ENCODE results near the gene ACSM4.
"Not testable (repeated sequence)": the region's sequence is repeated elsewhere in the genome, so short reads cannot be mapped to it uniquely, and the experiment has no call there.

Gene ACSM4, protein sequence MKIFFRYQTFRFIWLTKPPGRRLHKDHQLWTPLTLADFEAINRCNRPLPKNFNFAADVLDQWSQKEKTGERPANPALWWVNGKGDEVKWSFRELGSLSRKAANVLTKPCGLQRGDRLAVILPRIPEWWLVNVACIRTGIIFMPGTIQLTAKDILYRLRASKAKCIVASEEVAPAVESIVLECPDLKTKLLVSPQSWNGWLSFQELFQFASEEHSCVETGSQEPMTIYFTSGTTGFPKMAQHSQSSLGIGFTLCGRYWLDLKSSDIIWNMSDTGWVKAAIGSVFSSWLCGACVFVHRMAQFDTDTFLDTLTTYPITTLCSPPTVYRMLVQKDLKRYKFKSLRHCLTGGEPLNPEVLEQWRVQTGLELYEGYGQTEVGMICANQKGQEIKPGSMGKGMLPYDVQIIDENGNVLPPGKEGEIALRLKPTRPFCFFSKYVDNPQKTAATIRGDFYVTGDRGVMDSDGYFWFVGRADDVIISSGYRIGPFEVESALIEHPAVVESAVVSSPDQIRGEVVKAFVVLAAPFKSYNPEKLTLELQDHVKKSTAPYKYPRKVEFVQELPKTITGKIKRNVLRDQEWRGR

DNA sequence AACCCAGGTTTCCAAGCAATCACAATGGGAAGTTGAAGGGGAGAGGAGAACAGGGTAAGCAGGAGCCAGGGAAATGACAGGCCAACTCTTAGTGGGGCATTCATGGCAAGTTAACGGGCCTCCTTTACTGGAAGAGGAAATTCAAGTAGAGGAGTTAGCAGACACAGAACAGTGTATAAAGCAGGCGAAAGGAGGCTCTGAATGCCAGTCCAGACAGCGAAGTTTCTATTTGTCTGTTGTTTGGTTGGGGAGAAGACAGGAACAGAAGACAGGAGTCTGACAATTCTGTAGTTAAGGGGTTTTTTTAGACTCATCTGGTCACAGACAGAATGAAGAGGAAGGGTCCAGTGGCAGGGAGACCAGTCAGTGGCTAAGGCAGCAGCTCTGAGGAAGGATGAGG is at the start of gene ACSM4:
Gene ACSM4 (plus strand): TSS at position 301 of the 400 bp plus-strand sequence. CDS start 260 bp downstream, outside the sequence.
- no peak for TF ChIP-seq ZNF274 (IDR thresholded peaks at IDR 0.05; ENCODE audit: low read depth, low read length)
- H3K4me3 ChIP-seq (ENCODE audit: low read length): no peak within 1 kb of the TSS

DNA sequence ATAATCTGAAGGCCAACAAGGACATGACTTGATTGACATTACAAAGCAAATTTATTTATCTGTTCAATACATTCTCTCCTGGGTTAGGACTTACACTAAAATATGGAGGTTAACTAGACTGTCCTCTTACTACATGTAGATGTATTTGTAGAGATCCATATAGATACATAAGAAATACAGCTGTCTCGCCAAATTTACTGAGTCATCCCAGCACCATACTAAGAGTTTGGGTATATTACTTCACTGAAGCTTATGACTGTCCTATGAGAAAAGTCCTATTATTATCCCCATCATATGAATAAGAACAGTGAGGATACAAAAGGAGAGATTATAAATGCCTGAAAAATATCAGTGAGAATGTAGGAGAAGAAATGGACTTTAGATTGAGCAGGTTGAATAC is 44.8 kb upstream of the ACSM4 start:
- TF ChIP-seq ZNF274 (IDR thresholded peaks at IDR 0.05; ENCODE audit: low read depth, low read length): no peak
- H3K4me3 ChIP-seq (ENCODE audit: low read length): no peak overlapping the region

DNA sequence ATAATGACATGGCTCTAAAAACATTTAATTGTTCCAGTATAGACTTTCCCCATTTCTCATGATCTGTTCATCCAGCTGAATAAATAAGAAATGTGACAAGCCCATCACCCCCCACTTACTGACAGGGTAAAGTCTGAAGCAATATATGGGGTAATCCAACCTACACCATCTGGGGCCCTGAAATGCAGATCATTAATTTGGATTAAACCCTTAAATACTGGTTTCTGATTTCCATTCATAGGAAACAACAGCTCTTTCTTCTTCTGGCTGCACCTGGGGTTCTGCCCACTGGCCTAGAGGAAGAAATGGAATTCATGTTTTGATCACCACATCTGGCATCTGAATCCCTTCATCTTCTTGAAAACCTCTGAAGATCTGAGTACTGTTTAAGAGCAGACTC is 39.3 kb upstream of the ACSM4 start:
- no peak for TF ChIP-seq ZNF274 (IDR thresholded peaks at IDR 0.05; ENCODE audit: low read depth, low read length)
- no peak overlapping the region for H3K4me3 ChIP-seq (ENCODE audit: low read length)

DNA sequence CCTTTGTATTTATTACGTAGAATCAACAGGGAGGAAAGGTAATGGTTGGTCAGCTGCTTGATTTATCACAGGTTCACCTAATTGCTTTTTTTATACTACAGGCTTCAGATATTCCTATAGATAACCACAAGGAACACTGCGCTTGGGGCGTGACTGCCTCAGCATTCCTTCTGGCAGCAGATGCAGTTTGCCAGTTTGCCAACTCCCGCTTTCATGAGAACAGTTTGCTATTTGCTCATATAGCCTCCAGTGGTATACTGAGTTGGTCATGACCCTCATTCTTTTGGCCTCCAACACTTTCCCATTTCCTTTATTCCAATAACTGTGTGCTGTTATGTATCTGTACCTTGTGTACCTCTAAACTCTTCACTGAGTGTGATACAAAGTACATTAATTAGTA is 38.6 kb upstream of the ACSM4 start:
- no peak for TF ChIP-seq ZNF274 (IDR thresholded peaks at IDR 0.05; ENCODE audit: low read depth, low read length)
- no peak overlapping the region for H3K4me3 ChIP-seq (ENCODE audit: low read length)

DNA sequence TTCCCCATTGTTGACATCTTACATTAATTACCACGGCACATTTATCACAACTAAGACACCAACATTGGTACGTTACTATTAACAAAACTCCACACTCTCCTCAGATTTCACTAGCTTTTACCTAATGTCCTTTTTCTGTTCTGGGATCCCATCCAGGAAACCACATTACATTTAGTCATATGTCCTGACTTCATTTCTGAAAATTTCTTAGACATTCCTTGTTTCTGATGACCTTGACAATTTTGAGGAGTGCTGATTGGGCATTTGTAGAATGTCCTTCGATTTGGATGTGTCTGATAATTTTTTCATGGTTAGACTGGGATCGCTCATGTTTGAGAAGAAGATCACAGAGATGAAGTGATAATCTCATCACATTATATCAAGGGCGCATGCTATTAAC is 34.6 kb upstream of the ACSM4 start:
- TF ChIP-seq ZNF274 (IDR thresholded peaks at IDR 0.05; ENCODE audit: low read depth, low read length): no peak
- H3K4me3 ChIP-seq (ENCODE audit: low read length): no peak overlapping the region

DNA sequence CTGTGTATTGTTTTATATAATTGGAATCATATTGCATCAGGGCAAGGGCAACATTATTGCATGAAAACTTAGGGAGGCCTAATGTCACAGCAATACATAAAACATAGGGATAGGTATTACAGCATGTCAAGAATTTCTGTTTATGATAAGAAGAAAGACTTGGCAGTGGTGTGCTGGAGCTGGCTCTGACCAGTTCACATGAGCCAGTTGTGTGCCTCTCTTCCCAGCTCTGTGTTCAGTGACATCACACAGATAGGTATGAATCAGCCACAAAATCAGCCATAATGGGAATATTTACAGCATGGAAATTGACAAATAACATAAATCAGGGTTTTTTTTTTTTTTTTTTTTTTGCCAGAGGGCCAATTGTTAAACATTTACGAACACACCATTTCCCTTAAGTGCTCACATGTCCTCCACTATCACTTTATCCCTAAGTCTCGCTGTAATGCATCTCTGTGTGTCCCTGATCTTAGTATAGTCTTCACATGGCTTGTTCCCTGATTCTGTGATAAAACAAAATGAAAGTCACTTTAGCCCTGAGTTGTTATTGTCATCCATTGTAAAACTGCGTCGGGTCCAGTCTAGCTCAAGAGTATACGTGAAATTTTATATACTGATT is 31.9 kb upstream of the ACSM4 start:
- no peak overlapping the region for H3K4me3 ChIP-seq (ENCODE audit: low read length)
- no peak for TF ChIP-seq ZNF274 (IDR thresholded peaks at IDR 0.05; ENCODE audit: low read depth, low read length)

DNA sequence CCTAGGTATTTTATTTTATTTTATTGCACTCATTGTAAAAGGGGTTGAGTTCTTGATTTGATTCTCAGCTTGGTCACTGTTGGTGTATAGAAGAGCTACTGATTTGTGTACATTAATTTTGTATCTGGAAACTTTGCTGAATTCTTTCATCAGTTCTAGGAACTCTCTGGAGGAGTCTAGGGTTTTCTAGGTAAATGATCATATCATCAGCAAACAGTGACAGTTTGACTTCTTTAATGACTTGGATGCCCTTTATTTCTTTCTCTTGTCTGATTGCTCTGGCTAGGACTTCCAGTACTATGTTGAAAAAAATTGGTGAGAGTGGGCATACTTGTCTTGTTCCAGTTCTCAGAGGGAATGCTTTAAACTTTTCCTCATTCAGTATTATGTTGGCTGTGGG is 28.4 kb upstream of the ACSM4 start:
- H3K4me3 ChIP-seq (ENCODE audit: low read length): not testable (repeated sequence)

DNA sequence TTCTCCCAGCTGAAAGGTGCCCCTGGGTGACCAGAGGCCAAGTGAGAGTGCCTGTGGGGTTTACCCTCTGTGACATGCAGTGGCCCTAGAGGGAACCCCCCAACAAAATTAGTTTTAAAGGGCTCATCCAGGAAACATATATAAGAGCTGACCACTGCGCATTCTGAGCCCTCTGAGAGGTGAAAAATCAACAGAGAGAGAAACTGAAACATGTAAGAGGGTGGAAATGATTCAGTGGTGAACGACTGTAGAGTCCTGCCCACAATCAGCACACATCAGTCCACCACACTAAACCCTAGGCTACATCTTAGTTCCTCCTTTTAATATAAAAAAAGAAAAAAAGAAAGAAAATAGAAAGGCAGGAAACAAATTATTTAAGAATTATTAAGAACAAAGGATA is 21.0 kb upstream of the ACSM4 start:
- TF ChIP-seq ZNF274 (IDR thresholded peaks at IDR 0.05; ENCODE audit: low read depth, low read length): no peak
- no peak overlapping the region for H3K4me3 ChIP-seq (ENCODE audit: low read length)

DNA sequence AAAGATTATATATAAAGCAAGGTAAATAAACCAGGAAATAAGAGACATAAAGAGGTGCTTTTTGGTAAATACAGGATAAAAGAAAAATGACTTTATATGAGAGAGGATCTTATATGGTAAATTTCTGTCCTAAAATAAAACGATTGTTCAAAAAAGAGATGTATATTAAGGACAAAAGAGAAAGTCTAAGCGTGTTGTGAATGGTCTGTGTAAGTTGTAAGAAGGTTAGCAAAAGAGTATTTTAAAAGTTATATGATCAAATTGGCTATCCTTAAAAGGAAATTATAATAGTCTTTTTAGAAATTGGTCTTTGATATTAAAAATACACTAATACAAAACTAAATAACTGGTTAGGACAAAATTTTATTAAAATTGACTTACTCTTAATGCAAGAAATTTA is 14.1 kb upstream of the ACSM4 start:
- TF ChIP-seq ZNF274 (IDR thresholded peaks at IDR 0.05; ENCODE audit: low read depth, low read length): no peak
- no peak overlapping the region for H3K4me3 ChIP-seq (ENCODE audit: low read length)

DNA sequence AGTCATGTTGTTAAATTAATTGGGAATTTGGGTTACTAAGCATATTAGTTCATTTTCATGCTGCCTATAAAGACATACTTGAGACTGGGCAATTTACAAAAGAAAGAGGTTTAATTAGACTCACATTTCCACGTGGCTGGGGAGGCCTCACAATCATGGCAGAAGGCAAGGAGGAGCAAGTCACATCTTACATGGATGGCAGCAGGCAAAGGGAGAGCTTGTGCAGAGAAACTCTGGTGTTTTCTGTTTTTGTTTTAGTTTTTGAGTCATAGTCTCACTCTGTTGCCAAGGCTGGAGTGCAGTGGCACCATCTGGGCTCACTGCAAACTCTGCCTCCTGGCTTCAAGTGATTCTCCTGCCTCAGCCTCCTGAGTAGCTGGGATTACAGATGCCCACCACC is 13.3 kb upstream of the ACSM4 start:
- not testable (repeated sequence) for H3K4me3 ChIP-seq (ENCODE audit: low read length)

DNA sequence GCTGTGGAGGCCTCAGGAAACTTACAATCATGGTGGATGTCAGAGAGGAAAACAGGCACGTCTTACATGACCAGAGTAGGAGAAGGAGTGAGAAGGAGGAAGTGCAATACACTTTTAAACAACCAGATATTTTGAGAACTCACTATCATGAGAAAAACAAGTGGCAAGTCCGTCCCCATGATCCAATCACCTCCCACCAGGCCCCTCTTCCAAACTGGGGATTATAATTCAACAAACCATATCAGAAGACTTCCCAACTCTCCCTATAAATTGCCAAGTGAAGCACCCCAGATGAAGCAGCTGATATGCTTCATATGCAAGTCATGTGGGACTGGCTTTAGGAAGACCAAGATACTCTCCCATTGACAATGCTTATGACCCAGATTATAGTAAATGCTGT is 11.6 kb upstream of the ACSM4 start:
- no peak for TF ChIP-seq ZNF274 (IDR thresholded peaks at IDR 0.05; ENCODE audit: low read depth, low read length)
- H3K4me3 ChIP-seq (ENCODE audit: low read length): no peak overlapping the region

DNA sequence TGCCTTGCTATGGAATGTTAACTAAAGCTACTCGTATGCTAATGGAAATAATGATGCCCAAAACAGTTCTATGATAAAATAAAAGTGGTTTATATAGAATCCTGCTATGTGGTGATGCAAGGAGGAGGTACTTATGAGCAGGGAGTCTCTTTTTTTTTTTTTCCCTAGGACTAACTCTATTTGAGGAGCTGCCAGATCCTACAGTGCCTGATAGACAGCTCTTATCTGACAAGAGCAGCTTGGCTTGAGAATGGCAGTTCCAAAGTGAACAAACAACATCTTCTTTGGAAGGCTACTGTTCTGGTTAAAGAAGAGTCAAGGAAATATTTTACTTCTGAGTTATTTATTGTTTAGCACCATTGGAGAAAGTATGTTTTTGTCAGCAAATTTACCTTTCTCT is 10.2 kb upstream of the ACSM4 start:
- H3K4me3 ChIP-seq (ENCODE audit: low read length): no peak overlapping the region
- no peak for TF ChIP-seq ZNF274 (IDR thresholded peaks at IDR 0.05; ENCODE audit: low read depth, low read length)

DNA sequence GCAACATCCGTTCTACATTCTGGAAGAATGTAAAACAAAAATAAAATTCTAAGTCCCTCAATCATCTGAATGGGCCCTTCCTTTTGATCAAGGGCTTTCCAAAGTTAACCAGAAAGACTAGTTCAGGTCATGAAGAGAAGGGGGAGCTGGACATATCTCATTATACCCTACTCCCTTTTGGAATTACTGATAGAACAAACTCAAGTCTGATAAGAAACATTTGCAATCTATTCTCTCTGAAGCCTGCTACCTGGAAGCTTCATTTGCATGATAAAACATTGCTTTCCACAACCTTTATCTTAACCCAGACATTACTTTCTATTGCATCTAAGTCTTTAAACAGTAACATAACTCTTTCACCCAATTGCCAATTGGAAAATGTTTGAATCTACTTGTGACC is 8.3 kb upstream of the ACSM4 start:
- no peak overlapping the region for H3K4me3 ChIP-seq (ENCODE audit: low read length)
- no peak for TF ChIP-seq ZNF274 (IDR thresholded peaks at IDR 0.05; ENCODE audit: low read depth, low read length)

DNA sequence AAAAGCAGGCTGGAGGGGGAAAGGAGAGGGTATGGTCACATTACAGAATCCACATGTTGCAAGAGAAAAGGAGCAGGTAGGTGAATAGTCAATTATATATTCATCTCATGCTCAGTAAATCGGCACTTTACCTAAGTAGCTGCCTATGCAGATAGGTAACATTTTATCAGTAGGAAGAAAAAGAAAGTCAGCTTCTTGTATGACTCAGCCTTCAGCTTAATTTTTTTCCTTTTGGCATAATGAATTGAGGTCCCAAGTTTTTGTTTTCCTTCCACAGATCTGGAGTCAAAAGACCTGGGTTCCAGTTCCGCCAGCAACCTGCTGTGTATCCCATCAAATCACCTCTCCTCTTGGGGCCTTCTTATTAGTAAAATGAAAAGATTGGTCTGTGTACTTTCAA is 6.0 kb upstream of the ACSM4 start:
- TF ChIP-seq ZNF274 (IDR thresholded peaks at IDR 0.05; ENCODE audit: low read depth, low read length): no peak
- H3K4me3 ChIP-seq (ENCODE audit: low read length): no peak overlapping the region

DNA sequence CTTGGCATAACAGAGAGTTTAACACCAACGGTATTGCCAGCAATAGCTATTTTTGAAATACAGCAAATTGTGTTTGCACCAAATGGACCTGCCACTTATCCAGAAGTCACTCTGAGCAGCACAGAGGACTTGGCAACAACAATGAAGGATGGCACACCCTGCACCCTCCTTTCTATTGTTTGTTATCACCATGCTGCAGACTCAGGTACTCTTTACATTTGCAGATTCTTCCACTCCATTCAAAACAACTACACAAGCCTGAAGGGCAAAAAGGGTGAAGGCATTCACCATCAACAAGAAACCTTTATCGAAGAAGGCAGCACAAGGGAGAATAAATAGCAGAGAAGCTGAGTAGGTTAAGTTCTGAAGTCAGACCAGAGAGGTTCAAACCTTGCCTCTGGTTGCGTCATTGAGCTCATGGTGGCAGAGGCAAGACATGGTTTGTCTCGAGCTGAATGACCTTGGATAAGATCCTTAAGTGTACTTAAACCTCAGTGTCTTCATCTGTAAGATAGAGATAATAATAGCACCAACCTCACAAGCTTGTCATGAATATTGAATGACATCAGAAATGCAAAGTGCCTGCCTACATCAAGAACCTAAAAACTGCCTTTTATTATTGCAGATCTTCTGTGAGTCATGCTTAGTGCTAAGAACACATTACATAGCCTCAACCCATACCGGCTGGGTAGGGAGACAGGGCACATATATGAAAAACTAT is 1.4 kb upstream of the ACSM4 start:
- no peak overlapping the region for H3K4me3 ChIP-seq (ENCODE audit: low read length)
- no peak for TF ChIP-seq ZNF274 (IDR thresholded peaks at IDR 0.05; ENCODE audit: low read depth, low read length)

All from GM08714 (cell line).